Activated CD4-positive, CD25-positive, alpha-beta regulatory T cell treated with anti-CD3 and anti-CD28 coated beads, Interleukin-2, amount 50 U/mL, for 24 hours (primary cell): ENCODE measurements around the gene PPM1J.
A peak's percentile ranks its signal among the peaks of the same experiment; 100 is the strongest.

Experiments used
- ATAC-seq, 2 donors: fragments of 150-1000 bp; cut with Tn5 transposase; one replicate each; pipeline ENCODE4 v1.10.0; 2021; ENCODE audit warnings: mild to moderate bottlenecking in 1 of 2, moderate library complexity in 1 of 2

Gene PPM1J

GRCh38 chr1:112704934-112705627 is 10.1 kb downstream of the PPM1J start:
- ATAC-seq, result peak; percentile 40 to 46

GRCh38 chr1:112704391-112704933 is 10.7 kb downstream of the PPM1J start:
- peak; percentile 49 to 60 for ATAC-seq

GRCh38 chr1:112703706-112704105 is 11.4 kb downstream of the PPM1J start:
- ATAC-seq, result no peak

- no peak for ATAC-seq
Observed at GRCh38 chr1:112702420-112703261, 12.5 kb downstream of the PPM1J start.

GRCh38 chr1:112702067-112702395 is 13.1 kb downstream of the PPM1J start:
- ATAC-seq, result no peak

- no peak for ATAC-seq
Observed at GRCh38 chr1:112701227-112702066, 13.7 kb downstream of the PPM1J start.

- peak in 1 of 2 donors; percentile 31 for ATAC-seq
Observed at GRCh38 chr1:112700290-112701226, 14.6 kb downstream of the PPM1J start.

- no peak for ATAC-seq
Observed at GRCh38 chr1:112699425-112700144, 15.5 kb downstream of the PPM1J start.

- ATAC-seq, result no peak
Observed at GRCh38 chr1:112698366-112699310, 16.5 kb downstream of the PPM1J start.

- ATAC-seq, result no peak
Observed at GRCh38 chr1:112697781-112698201, 17.3 kb downstream of the PPM1J start.

- no peak for ATAC-seq
Observed at GRCh38 chr1:112696578-112697314, 18.4 kb downstream of the PPM1J start.

GRCh38 chr1:112695276-112695675 is 19.9 kb downstream of the PPM1J start:
- no peak for ATAC-seq

- no peak for ATAC-seq
Observed at GRCh38 chr1:112694363-112694929, 20.7 kb downstream of the PPM1J start.

- ATAC-seq, result no peak
Observed at GRCh38 chr1:112693821-112694220, 21.3 kb downstream of the PPM1J start.

- no peak for ATAC-seq
Observed at GRCh38 chr1:112692681-112693080, 22.5 kb downstream of the PPM1J start.

GRCh38 chr1:112689842-112690237 is 25.3 kb downstream of the PPM1J start:
- ATAC-seq, result no peak

GRCh38 chr1:112689196-112689841 is 25.8 kb downstream of the PPM1J start:
- ATAC-seq, result no peak

GRCh38 chr1:112688781-112689193 is 26.3 kb downstream of the PPM1J start:
- no peak for ATAC-seq
